ENCODE results near the gene NUCKS1.

Gene NUCKS1

DNA sequence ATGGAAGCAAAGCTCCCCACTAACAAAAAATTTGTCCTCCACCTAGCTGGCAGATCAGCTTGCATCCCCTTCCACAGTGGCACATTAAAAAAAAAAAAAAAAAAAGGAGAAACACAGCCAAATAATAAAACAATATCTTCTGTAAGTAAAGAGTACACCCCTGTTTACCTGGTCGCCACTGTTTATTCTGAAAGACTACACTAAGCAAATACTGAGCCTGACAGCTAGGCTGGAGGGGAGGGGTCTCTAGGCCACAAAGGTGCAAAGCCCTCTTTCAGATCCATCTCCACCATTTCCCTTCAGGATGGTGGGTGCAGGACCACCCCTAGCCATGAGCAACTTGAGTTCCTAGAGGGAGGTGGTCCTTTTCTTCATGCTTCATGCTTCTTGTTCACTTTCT is 46.9 kb downstream of the NUCKS1 start:
- TF ChIP-seq, protein P1, sequence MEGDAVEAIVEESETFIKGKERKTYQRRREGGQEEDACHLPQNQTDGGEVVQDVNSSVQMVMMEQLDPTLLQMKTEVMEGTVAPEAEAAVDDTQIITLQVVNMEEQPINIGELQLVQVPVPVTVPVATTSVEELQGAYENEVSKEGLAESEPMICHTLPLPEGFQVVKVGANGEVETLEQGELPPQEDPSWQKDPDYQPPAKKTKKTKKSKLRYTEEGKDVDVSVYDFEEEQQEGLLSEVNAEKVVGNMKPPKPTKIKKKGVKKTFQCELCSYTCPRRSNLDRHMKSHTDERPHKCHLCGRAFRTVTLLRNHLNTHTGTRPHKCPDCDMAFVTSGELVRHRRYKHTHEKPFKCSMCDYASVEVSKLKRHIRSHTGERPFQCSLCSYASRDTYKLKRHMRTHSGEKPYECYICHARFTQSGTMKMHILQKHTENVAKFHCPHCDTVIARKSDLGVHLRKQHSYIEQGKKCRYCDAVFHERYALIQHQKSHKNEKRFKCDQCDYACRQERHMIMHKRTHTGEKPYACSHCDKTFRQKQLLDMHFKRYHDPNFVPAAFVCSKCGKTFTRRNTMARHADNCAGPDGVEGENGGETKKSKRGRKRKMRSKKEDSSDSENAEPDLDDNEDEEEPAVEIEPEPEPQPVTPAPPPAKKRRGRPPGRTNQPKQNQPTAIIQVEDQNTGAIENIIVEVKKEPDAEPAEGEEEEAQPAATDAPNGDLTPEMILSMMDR (conservative IDR thresholded peaks at IDR 0.05; ENCODE audit: control insufficient read depth, insufficient read depth, low read depth, low read length): no peak
- H3K4me3 ChIP-seq (ENCODE audit: control insufficient read depth, low read depth, low read length): no peak overlapping the region
- no peak for DNase-seq (ENCODE audit: low read depth)

DNA sequence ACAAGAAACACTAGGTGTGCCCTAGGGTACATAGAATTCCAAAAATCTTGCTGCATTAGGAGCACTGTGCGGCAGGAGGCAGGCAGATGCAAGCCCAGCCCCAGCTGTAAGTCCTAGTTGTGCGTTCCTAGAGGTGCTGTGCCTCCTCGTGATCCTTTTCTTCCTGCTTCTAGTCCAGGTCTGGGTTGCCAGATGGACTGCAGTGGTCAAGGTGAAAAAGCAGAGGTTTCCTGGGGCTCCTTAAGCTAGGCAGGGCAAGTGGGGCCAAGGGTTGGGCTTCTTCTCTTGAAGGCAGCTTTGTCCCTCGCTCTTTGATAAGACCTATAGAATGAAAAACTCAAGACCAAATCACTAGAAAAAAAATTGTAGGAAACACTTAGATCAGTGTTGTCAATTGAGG is 48.1 kb downstream of the NUCKS1 start:
- no peak overlapping the region for H3K4me3 ChIP-seq (ENCODE audit: control insufficient read depth, low read depth, low read length)
- TF ChIP-seq, protein P1 (conservative IDR thresholded peaks at IDR 0.05; ENCODE audit: control insufficient read depth, insufficient read depth, low read depth, low read length): no peak
- no peak for DNase-seq (ENCODE audit: low read depth)

DNA sequence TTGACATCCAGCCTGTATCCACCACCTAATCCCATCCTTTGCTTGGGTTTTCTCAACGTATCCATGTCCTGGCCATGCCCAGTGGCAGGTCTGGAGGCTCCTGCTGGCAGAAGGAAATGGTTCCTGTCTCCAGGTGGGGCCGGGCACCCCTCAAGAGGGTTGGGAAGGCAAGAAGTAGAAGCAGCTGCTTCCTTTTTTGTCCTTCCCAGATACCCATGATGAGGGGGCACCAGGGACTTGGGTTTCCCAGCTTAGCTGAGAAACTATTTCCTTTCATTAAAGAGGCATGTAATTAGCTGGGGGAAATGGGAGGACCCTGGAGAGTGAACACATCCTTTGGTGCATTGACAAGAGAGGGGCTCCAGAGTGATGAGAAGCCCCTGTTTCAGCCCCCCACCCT is 48.6 kb downstream of the NUCKS1 start:
- DNase-seq (ENCODE audit: low read depth): no peak
- TF ChIP-seq, protein P1 (conservative IDR thresholded peaks at IDR 0.05; ENCODE audit: control insufficient read depth, insufficient read depth, low read depth, low read length): no peak
- H3K4me3 ChIP-seq (ENCODE audit: control insufficient read depth, low read depth, low read length): no peak overlapping the region

DNA sequence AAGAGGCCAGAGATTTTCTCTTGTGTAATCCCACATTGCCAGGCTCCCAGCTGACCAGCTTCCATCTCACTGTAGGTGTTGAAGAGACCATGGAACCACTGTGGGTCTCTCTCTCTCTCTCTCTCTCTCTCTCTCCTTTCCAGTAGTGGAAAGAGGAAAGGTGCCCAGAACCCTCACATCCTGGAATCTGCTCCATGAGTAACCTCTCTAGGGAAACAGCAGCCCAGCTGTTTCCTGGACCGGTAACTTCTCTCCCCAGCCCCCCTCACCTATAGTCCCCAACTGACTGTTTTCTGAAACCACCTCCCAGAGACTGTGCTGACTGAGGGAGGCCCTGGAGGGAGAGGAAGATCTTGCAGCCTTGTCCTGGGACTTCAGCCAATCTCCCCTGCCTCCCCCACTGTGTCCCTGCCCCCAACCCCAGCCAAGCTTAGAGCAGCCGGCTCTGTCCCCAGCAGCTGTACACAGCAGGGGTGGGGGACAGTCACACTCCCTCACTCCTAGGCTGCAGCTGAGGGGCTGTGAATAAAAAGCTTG is 49.0 kb downstream of the NUCKS1 start:
- TF ChIP-seq, protein P1 (conservative IDR thresholded peaks at IDR 0.05; ENCODE audit: control insufficient read depth, insufficient read depth, low read depth, low read length): no peak

DNA sequence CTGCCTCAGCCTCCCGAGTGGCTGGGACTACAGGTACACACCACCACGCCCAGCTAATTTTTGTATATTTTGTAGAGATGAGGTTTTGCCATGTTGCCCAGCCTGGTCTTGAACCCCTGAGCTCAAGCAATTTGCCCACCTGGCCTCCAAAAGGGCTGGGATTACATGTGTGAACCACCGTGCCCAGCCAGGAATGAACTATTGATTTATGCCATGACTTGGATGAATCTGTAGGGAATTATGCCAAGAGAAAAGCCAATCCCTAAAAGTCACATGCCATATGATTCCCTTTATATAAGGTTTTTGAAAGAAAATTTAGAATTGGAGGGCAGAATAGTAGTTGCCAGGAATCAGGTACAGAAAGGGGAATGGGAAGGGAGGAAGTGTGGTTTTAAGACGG is 50.6 kb downstream of the NUCKS1 start:
- H3K4me3 ChIP-seq (ENCODE audit: control insufficient read depth, low read depth, low read length): no peak overlapping the region
- TF ChIP-seq, protein P1 (conservative IDR thresholded peaks at IDR 0.05; ENCODE audit: control insufficient read depth, insufficient read depth, low read depth, low read length): no peak
- no peak for DNase-seq (ENCODE audit: low read depth)

More for the DNA sequence above, 49.0 kb downstream of the NUCKS1 start:
- peak; percentile 28 for DNase-seq (ENCODE audit: low read depth)
- no peak overlapping the region for H3K4me3 ChIP-seq (ENCODE audit: control insufficient read depth, low read depth, low read length)

DNA sequence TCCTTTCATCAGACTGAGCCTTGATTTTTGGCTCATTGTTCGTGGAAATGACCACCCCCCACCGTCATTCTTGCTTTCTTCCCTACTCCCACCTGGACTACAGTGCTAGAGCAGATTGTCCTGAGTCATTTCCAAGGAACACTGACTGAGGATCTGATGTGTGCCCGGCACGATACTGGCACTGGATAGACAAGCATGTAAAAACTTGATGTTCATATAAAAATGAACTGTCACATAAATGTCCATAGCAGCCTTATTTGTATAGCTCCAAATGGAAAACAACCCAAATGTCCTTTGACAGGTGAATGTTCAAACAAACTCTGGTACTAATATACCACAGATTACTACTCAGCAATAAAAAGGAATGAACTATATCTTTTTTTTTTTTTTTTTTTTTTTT is 51.1 kb downstream of the NUCKS1 start:
- no peak overlapping the region for H3K4me3 ChIP-seq (ENCODE audit: control insufficient read depth, low read depth, low read length)
- TF ChIP-seq, protein P1 (conservative IDR thresholded peaks at IDR 0.05; ENCODE audit: control insufficient read depth, insufficient read depth, low read depth, low read length): no peak
- no peak for DNase-seq (ENCODE audit: low read depth)

Data from fibroblast of mammary gland (primary cell).